WTC11 (cell line): Measurements from ENCODE around the gene METTL22. TPM values are rescaled to one million over a fixed set of nuclear protein-coding genes. Genes with fewer than 3 reads are reported as not detected.

ENCODE experiments used
- ATAC-seq: fragments of 200-7000 bp; cut with Tn5 transposase; 2 replicates; pipeline ENCODE4 v1.10.0; 2021; ENCODE audit warnings: mild to moderate bottlenecking, moderate library complexity
- CTCF ChIA-PET: fragments of 300-600 bp; sonication (Branson Sonifier 250); formaldehyde crosslinking; loops from one replicate; lab custom pipeline; 2021; ENCODE audit warnings: antibody characterized with exemption; lab: Charles Lee
- POLR2A ChIA-PET: fragments of 350-600 bp; sonication (Branson Sonifier 250); formaldehyde crosslinking; loops from one replicate; lab custom pipeline; 2021; ENCODE audit warnings: antibody characterized with exemption; lab: Charles Lee
- DNase-seq: peaks from one replicate; pipeline ENCODE4 v3.0.0; 2021; ENCODE audit warnings: low spot score
- H3K27ac Mint-ChIP-seq: 2 replicates; pipeline ENCODE4 v1.8.0; 2021; ENCODE audit warnings: mixed read lengths
- H3K27me3 Mint-ChIP-seq: 2 replicates; pipeline ENCODE4 v1.8.0; 2021; ENCODE audit warnings: low read depth, mild to moderate bottlenecking, moderate library complexity, mixed read lengths
- H3K36me3 Mint-ChIP-seq: 2 replicates; pipeline ENCODE4 v1.8.0; 2021; ENCODE audit warnings: mixed read lengths
- H3K4me1 Mint-ChIP-seq: 2 replicates; pipeline ENCODE4 v1.8.0; 2022; ENCODE audit warnings: mixed read lengths
- H3K4me3 Mint-ChIP-seq: 2 replicates; pipeline ENCODE4 v1.8.0; 2021; ENCODE audit warnings: mild to moderate bottlenecking, moderate library complexity, mixed read lengths
- H3K9me3 Mint-ChIP-seq: 2 replicates; pipeline ENCODE4 v1.8.0; 2021; ENCODE audit warnings: mixed read lengths
- ATF1 ChIP-seq: sonication (generic); formaldehyde crosslinking; IDR thresholded peaks from 2 replicates; pipeline ENCODE4 v1.8.1; 2023; ENCODE audit warnings: mild to moderate bottlenecking, moderate library complexity, missing genetic modification reagents
- CBFB ChIP-seq: sonication (generic); formaldehyde crosslinking; IDR thresholded peaks from 2 replicates; pipeline ENCODE4 v1.8.1; 2022; ENCODE audit warnings: mild to moderate bottlenecking, low read depth, missing genetic modification reagents
- ESRRA ChIP-seq: sonication (generic); formaldehyde crosslinking; IDR thresholded peaks from 2 replicates; pipeline ENCODE4 v1.8.1; 2022; ENCODE audit warnings: mild to moderate bottlenecking, missing genetic modification reagents, borderline replicate concordance
- HMGA2 ChIP-seq: fragments of 250-450 bp; sonication (Bioruptor Pico); IDR thresholded peaks from 2 replicates; pipeline ENCODE4 v1.4.0; 2021; ENCODE audit warnings: mild to moderate bottlenecking, moderate library complexity
- NR3C1 ChIP-seq: sonication (generic); formaldehyde crosslinking; conservative IDR thresholded peaks from 2 replicates; pipeline ENCODE4 v1.8.1; 2023; ENCODE audit warnings: low read depth, mild to moderate bottlenecking, missing genetic modification reagents
- SOX15 ChIP-seq: fragments of 250-450 bp; sonication (Bioruptor Pico); IDR thresholded peaks from 2 replicates; pipeline ENCODE4 v1.9.0; 2021; ENCODE audit warnings: mild to moderate bottlenecking
- ZNF138 ChIP-seq: sonication (generic); formaldehyde crosslinking; conservative IDR thresholded peaks from 2 replicates; pipeline ENCODE4 v1.8.1; 2022; ENCODE audit warnings: mild to moderate bottlenecking, moderate library complexity, missing genetic modification reagents
- ZNF219 ChIP-seq: sonication (generic); formaldehyde crosslinking; IDR thresholded peaks from 2 replicates; pipeline ENCODE4 v1.8.0; 2023; ENCODE audit warnings: missing genetic modification reagents, mild to moderate bottlenecking, borderline replicate concordance
- ZNF232 ChIP-seq: sonication (generic); formaldehyde crosslinking; IDR thresholded peaks from 2 replicates; pipeline ENCODE4 v1.8.0; 2022; ENCODE audit warnings: mild to moderate bottlenecking, missing genetic modification reagents
- ZNF416 ChIP-seq: fragments of 250-450 bp; sonication (Bioruptor Pico); IDR thresholded peaks from 2 replicates; pipeline ENCODE4 v1.9.0; 2021; ENCODE audit warnings: mild to moderate bottlenecking, inconsistent platforms
- total RNA-seq: library from RNA; stranded (reverse); gene quantifications from 3 replicates; pipeline ENCODE4 v1.2.3, GENCODE V29; 2021
- TF ChIP-seq, protein P1 (sequence below): sonication (generic); formaldehyde crosslinking; IDR thresholded peaks from 2 replicates; pipeline ENCODE4 v1.8.1; 2022; ENCODE audit warnings: mild to moderate bottlenecking, moderate library complexity, missing genetic modification reagents
- TF ChIP-seq, protein P2 (sequence below): sonication (generic); formaldehyde crosslinking; IDR thresholded peaks from 2 replicates; pipeline ENCODE4 v1.8.0; 2022; ENCODE audit warnings: mild to moderate bottlenecking, missing genetic modification reagents
- TF ChIP-seq, protein P3 (sequence below): fragments of 250-450 bp; sonication (Bioruptor Pico); IDR thresholded peaks from 2 replicates; pipeline ENCODE4 v1.9.0; 2021; ENCODE audit warnings: mild to moderate bottlenecking
- TF ChIP-seq, protein P4 (sequence below): sonication (generic); formaldehyde crosslinking; IDR thresholded peaks from 2 replicates; pipeline ENCODE4 v1.8.1; 2023; ENCODE audit warnings: mild to moderate bottlenecking, missing genetic modification reagents
- TF ChIP-seq, protein P5 (sequence below): sonication (generic); formaldehyde crosslinking; IDR thresholded peaks from 2 replicates; pipeline ENCODE4 v1.8.0; 2022; ENCODE audit warnings: mild to moderate bottlenecking, missing genetic modification reagents
- TF ChIP-seq, protein P6 (sequence below): sonication (generic); formaldehyde crosslinking; IDR thresholded peaks from 2 replicates; pipeline ENCODE4 v1.8.1; 2023; ENCODE audit warnings: mild to moderate bottlenecking, missing genetic modification reagents, moderate library complexity
- TF ChIP-seq, protein P7 (sequence below): fragments of 250-450 bp; sonication (Bioruptor Pico); IDR thresholded peaks from 2 replicates; pipeline ENCODE4 v2.1.2; 2022; ENCODE audit warnings: mild to moderate bottlenecking, moderate library complexity
- TF ChIP-seq, protein P8 (sequence below): sonication (generic); formaldehyde crosslinking; IDR thresholded peaks from 2 replicates; pipeline ENCODE4 v1.8.0; 2022; ENCODE audit warnings: mild to moderate bottlenecking, missing genetic modification reagents

Gene METTL22
- total RNA-seq, 1 experiment from 2014 or later = 82.0 TPM

DNA sequence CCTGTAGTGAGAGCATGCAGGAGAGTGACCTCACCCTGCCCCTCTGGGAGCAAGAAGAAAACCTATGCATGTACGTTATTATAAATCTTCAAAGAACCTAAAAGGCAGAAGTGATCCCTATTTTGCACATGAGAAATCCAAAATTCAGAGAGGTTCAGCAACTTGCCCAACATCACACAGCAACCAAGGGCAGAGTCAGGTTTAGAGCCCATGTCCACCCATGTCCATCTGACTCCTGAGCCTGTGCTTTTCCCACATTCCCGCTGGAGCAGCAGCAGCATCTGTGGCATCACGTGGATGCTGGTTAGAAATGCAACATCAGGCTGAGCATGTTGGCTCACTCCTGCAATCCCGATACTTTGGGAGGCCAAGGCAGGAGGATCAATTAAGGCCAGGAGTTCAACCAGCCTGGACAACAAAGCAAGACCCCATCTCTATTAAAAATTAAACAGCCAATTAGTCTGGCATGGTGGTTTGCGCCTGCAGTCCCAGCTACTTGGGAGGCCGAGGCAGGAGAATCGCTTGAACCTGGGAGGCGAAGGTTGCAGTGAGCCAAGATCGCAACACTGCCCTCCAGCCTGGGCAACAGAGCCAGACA is 26.3 kb downstream of the METTL22 start (continued):
- TF ChIP-seq, protein P1, sequence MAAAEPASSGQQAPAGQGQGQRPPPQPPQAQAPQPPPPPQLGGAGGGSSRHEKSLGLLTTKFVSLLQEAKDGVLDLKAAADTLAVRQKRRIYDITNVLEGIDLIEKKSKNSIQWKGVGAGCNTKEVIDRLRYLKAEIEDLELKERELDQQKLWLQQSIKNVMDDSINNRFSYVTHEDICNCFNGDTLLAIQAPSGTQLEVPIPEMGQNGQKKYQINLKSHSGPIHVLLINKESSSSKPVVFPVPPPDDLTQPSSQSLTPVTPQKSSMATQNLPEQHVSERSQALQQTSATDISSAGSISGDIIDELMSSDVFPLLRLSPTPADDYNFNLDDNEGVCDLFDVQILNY (CRISPR knock-in tag) = no peak

DNA sequence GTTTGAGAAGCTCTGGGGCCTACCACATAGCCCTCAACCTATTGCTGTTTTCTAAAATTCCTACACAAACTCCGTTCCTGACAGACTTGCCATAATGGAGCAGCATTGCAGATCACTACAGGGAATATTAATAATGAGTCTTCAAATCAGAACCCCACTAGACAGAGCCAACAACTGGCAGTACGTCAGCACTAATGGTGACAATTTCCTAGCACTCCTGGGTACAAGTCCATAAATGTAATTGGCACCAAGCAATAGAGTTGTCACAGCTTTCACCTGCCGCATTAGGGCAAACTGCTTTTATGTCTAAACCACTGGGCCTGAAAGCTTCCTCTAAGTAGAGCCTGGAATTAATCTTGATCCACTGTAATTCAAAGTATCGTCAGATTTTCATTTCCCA is 27.4 kb downstream of the METTL22 start:
- Mint-ChIP-seq H3K27ac (no peak overlapping the region; the same call in 1 of the 2 replicates), H3K36me3 (peaks cover 44% of the 10 kb centered on the region), H3K4me1 (peaks cover 5% of the 10 kb centered on the region; the same call in 1 of the 2 replicates), H3K27me3 (no peaks in the 10 kb centered on the region), H3K4me3 (no peak overlapping the region), H3K9me3 (no peaks in the 10 kb centered on the region)
- DNase-seq (no peak), ATAC-seq (no peak)
- ChIA-PET CTCF (interaction anchor here (1.1 to 1.4 kb wide), 2 partner anchors 13 to 77 kb away, joined by 3 to 5 read pairs; no protein-coding TSS in a partner anchor), POLR2A (no interaction called here)
- TF ChIP-seq SOX15 (CRISPR knock-in tag) = no peak
- TF ChIP-seq, protein P2, sequence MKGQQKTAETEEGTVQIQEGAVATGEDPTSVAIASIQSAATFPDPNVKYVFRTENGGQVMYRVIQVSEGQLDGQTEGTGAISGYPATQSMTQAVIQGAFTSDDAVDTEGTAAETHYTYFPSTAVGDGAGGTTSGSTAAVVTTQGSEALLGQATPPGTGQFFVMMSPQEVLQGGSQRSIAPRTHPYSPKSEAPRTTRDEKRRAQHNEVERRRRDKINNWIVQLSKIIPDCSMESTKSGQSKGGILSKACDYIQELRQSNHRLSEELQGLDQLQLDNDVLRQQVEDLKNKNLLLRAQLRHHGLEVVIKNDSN = no peak
- TF ChIP-seq, protein P3, sequence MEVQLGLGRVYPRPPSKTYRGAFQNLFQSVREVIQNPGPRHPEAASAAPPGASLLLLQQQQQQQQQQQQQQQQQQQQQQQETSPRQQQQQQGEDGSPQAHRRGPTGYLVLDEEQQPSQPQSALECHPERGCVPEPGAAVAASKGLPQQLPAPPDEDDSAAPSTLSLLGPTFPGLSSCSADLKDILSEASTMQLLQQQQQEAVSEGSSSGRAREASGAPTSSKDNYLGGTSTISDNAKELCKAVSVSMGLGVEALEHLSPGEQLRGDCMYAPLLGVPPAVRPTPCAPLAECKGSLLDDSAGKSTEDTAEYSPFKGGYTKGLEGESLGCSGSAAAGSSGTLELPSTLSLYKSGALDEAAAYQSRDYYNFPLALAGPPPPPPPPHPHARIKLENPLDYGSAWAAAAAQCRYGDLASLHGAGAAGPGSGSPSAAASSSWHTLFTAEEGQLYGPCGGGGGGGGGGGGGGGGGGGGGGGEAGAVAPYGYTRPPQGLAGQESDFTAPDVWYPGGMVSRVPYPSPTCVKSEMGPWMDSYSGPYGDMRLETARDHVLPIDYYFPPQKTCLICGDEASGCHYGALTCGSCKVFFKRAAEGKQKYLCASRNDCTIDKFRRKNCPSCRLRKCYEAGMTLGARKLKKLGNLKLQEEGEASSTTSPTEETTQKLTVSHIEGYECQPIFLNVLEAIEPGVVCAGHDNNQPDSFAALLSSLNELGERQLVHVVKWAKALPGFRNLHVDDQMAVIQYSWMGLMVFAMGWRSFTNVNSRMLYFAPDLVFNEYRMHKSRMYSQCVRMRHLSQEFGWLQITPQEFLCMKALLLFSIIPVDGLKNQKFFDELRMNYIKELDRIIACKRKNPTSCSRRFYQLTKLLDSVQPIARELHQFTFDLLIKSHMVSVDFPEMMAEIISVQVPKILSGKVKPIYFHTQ (CRISPR knock-in tag) = no peak
- no peak for TF ChIP-seq ATF1 (CRISPR knock-in tag)
- no peak for TF ChIP-seq ZNF219
- TF ChIP-seq, all 79 proteins: peak for 0

DNA sequence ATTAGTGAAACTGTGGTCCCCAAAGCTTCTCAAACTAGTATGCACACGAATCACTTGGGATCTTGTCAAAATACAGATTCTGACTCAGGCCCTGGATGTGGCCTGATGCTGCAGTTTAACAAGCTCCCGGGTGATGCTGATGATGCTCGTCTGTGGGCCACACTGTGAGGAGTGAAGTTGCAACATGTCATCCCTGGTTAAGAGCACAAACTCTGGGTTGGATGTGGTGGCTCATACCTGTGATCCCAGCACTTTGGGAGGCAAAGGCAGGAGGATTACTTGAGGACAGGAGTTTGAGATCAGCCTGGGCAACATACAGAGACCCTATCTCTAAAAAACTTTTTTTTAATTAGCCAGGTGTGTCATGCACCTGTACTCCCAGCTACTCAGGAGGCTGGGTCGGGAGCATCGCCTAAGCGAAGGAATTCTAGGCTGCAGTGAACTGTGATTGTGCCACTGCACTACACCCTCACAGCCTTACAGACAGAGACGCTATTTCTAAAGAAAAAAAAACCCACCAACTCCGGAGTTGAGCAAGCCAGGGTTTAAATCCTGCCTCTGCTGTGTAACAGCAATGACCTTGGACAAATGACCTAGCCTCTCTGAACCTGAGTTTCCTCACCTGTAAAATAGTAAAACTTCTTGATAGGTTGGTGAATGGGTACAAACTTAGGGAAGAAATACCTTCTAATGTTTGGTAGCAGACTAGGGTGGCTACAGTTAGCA is 28.5 kb downstream of the METTL22 start:
- DNase-seq = no peak
- Mint-ChIP-seq H3K9me3 (no peaks in the 10 kb centered on the region), H3K27ac (no peak overlapping the region), H3K4me3 (no peak overlapping the region), H3K36me3 (peaks cover 33% of the 10 kb centered on the region), H3K27me3 (no peaks in the 10 kb centered on the region), H3K4me1 (peaks cover 5% of the 10 kb centered on the region; the same call in 1 of the 2 replicates)
- ChIA-PET POLR2A (no interaction called here), CTCF (interaction anchor here (1.1 to 2.5 kb wide), 3 partner anchors 15 to 78 kb away, joined by 3 to 15 read pairs (median 5); no protein-coding TSS in a partner anchor)
- no peak for ATAC-seq
- TF ChIP-seq HMGA2 (CRISPR knock-in tag) (no peak), ZNF138 (CRISPR knock-in tag) (no peak), CBFB (CRISPR knock-in tag) (no peak), ZNF232 (CRISPR knock-in tag) (no peak), ZNF416 (CRISPR knock-in tag) (no peak), ESRRA (CRISPR knock-in tag) (no peak), NR3C1 (no peak)
- TF ChIP-seq, protein P4, sequence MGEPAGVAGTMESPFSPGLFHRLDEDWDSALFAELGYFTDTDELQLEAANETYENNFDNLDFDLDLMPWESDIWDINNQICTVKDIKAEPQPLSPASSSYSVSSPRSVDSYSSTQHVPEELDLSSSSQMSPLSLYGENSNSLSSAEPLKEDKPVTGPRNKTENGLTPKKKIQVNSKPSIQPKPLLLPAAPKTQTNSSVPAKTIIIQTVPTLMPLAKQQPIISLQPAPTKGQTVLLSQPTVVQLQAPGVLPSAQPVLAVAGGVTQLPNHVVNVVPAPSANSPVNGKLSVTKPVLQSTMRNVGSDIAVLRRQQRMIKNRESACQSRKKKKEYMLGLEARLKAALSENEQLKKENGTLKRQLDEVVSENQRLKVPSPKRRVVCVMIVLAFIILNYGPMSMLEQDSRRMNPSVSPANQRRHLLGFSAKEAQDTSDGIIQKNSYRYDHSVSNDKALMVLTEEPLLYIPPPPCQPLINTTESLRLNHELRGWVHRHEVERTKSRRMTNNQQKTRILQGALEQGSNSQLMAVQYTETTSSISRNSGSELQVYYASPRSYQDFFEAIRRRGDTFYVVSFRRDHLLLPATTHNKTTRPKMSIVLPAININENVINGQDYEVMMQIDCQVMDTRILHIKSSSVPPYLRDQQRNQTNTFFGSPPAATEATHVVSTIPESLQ (CRISPR knock-in tag) = no peak
- TF ChIP-seq, protein P1 (CRISPR knock-in tag) = no peak
- TF ChIP-seq, protein P5, sequence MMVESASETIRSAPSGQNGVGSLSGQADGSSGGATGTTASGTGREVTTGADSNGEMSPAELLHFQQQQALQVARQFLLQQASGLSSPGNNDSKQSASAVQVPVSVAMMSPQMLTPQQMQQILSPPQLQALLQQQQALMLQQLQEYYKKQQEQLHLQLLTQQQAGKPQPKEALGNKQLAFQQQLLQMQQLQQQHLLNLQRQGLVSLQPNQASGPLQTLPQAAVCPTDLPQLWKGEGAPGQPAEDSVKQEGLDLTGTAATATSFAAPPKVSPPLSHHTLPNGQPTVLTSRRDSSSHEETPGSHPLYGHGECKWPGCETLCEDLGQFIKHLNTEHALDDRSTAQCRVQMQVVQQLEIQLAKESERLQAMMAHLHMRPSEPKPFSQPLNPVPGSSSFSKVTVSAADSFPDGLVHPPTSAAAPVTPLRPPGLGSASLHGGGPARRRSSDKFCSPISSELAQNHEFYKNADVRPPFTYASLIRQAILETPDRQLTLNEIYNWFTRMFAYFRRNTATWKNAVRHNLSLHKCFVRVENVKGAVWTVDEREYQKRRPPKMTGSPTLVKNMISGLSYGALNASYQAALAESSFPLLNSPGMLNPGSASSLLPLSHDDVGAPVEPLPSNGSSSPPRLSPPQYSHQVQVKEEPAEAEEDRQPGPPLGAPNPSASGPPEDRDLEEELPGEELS (CRISPR knock-in tag) = no peak
- TF ChIP-seq, protein P6, sequence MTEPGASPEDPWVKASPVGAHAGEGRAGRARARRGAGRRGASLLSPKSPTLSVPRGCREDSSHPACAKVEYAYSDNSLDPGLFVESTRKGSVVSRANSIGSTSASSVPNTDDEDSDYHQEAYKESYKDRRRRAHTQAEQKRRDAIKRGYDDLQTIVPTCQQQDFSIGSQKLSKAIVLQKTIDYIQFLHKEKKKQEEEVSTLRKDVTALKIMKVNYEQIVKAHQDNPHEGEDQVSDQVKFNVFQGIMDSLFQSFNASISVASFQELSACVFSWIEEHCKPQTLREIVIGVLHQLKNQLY = no peak
- TF ChIP-seq, protein P7, sequence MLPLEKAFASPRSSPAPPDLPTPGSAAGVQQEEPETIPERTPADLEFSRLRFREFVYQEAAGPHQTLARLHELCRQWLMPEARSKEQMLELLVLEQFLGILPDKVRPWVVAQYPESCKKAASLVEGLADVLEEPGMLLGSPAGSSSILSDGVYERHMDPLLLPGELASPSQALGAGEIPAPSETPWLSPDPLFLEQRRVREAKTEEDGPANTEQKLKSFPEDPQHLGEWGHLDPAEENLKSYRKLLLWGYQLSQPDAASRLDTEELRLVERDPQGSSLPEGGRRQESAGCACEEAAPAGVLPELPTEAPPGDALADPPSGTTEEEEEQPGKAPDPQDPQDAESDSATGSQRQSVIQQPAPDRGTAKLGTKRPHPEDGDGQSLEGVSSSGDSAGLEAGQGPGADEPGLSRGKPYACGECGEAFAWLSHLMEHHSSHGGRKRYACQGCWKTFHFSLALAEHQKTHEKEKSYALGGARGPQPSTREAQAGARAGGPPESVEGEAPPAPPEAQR = no peak
- TF ChIP-seq, protein P8, sequence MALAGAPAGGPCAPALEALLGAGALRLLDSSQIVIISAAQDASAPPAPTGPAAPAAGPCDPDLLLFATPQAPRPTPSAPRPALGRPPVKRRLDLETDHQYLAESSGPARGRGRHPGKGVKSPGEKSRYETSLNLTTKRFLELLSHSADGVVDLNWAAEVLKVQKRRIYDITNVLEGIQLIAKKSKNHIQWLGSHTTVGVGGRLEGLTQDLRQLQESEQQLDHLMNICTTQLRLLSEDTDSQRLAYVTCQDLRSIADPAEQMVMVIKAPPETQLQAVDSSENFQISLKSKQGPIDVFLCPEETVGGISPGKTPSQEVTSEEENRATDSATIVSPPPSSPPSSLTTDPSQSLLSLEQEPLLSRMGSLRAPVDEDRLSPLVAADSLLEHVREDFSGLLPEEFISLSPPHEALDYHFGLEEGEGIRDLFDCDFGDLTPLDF (CRISPR knock-in tag) = no peak
